GM21786 (cell line): ENCODE results near the gene DOCK9.

Experiments
- ATAC-seq: cut with Tn5 transposase; IDR thresholded peaks from one replicate; pipeline ENCODE4 v1.9.1; 2021; ENCODE audit not compliant: unreplicated experiment

Gene DOCK9

DNA sequence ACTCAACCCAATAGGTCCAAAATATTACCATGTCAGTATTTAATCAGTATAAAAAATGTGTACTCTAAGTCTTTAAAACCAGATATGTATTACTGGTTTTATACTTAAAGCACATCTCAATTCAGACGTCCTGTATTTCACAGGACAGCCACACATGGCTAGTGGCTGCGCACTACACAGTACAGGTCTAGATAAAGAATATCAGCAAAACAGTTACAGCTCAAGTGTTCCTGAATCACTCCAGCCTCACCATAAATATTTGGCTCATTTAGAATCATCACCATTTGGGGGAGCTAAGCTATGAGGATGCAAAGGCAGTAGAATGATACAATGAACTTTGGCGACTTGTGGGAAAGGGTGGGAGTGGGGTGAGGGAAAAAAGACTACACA, 89.0 kb downstream of the DOCK9 start:
- no peak for ATAC-seq

- ATAC-seq = no peak
These were observed 89.5 kb downstream of the DOCK9 start for GRCh38 chr13:98888222-98888889.

DNA sequence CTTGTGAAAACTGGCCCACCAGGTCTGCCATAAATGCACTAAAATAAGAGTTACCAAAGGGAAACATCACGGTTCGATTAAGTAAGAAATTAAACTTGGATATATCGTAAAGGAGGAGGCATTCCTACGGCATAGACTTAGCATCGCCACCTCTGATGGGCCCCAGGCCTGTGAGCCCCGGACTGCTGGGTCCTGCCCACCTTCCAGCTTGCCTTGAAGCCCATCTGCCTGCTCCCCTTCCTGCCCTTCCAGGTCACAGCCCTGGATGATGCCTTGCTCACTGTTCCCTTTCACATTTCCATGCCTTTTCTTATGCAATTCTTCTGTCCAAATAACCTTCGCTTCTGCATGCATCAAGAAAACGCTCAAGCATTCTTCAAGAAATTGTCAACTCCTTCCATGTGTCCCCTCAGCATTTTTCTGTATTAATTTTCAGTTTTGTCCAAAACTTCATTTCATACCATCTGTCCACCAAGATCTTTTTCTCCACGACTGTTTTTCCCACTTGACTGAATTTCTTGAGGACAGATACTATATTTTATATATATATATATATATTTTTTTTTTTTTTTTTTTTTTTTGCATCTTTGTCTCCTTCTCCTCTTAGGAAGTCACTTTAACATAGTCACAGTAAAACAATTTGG, 91.2 kb downstream of the DOCK9 start:
- ATAC-seq = no peak

GRCh38 chr13:98885600-98885999, 92.3 kb downstream of the DOCK9 start:
- ATAC-seq = no peak

GRCh38 chr13:98883998-98884397, 93.9 kb downstream of the DOCK9 start:
- no peak for ATAC-seq

DNA sequence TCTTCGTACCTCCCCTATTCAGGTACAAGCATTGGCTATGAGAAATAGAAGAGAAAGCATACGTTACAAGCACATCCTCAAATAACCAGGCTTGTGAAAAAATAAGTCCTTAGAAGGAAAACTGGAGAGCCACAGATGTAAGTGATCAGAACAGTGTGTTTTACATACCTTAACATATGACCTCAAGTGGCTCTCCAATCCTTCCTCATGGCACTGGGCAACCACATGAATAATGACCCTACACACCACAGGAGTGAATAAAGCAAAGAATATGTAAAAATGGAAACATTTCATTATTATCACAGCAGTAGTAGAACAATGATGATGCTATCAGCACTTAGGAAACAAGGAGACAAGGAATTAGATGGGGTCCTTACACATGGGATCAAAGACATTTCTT, 96.5 kb downstream of the DOCK9 start:
- ATAC-seq = no peak

DNA sequence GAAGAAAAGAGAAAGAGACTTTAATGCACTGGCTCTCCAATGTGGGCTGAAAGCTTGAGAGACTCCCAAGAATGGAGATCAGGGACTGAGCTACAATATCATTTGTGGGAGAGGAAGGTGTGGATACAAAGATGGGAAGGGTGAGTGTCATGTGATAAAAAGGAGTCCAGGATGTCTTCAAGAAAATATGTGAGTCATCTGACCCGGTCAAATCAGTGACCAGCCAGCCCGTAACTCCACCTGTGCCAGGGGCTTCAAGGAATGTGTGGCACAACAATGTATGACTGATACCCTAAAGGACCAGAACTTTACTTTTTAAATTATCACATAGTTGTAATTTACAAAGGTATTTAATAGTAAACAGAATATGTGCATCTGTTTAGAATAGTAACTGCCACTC, 97.2 kb downstream of the DOCK9 start:
- ATAC-seq = no peak

DNA sequence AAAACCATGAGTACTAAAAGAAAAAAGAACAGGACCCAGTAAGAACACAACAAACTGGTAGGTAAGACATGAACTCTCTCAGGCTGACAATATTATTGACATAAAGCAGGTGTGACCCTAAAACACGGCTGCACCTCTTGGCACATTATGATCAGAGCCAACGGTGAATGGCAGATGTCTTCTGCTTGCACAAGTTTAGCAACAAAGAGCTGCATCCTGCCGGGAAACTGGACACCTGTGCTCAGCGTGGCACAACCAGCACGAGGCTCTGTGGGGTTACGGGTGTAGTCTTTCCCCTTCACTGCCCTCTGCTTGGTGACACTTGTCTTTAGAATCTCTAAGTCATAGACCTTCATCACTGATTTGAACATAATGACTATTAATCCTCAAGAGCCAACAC, 97.9 kb downstream of the DOCK9 start:
- no peak for ATAC-seq

DNA sequence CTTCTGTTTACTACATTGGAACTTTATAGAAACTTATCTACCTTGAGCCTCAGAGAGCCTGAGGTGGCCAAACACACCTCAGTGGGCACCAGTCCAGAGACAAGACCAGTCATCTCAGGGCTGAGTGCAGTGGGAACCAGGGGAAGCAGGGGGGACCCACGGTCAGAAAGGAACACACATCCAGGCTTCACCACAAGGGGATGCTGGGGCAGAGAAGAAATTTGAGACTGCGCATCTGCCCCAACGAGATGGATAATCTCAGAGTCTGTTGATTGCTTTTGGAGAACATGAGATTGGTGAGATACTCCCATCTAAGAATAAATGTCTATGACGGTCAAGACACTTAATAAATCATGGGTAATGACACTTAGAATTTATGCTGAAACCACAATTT, 98.7 kb downstream of the DOCK9 start:
- ATAC-seq = no peak

GRCh38 chr13:98878486-98879126, 99.3 kb downstream of the DOCK9 start:
- no peak for ATAC-seq

- ATAC-seq = no peak
These were observed 99.9 kb downstream of the DOCK9 start for GRCh38 chr13:98877936-98878335.

DNA sequence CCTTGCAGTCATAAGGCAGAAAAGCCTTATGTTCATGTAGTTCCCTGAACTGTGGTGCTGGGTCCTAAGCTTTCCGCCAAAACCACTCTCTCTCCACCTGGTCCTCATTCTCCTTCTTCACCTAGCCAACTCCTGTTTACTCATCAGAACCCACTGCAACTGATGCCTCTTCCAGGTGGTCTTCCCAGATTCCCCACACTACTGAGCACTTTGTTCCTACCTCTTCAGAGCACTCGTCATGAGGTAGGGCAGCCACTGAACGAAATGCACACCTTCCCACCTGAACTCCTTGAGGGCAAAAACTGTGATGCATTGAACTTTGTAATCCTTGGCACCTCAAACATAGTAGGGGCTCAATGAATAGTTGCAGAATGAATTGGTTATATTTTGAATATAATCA, 100.4 kb downstream of the DOCK9 start:
- ATAC-seq = no peak

GRCh38 chr13:98875146-98875729, 102.6 kb downstream of the DOCK9 start:
- peak; percentile 84 for ATAC-seq

GRCh38 chr13:98874029-98874397, 103.9 kb downstream of the DOCK9 start:
- ATAC-seq = no peak

DNA sequence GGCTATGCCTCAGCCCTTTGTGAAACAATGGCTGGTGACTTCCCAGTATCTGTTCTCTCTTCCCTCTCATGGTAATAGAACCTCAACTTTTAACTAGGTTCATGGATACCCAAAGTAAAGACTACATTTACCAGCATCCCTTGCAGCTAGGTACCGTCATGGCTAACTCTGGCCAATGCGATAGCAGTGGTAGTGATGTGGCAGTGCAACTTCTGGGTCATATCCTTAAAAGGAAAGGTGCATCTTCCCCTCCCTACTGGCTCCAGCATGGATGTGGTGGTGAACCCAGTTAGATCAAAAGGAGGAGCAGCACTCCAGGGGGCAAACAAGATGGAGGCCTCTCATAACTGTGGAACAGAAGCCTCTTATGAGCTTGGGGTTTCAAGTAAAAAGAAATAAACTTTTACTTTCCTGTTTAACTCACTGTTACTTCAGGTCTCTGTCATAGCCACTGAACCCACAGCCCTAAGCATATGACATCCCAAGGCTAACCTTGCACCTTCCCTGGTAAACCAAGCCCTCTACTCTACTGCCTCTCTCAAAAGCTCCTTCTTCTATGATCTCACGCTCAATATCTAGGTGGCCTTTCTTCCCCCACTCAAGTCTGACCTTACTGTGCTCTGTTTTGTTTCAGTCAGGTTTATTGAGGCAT, 104.4 kb downstream of the DOCK9 start:
- ATAC-seq = no peak

DNA sequence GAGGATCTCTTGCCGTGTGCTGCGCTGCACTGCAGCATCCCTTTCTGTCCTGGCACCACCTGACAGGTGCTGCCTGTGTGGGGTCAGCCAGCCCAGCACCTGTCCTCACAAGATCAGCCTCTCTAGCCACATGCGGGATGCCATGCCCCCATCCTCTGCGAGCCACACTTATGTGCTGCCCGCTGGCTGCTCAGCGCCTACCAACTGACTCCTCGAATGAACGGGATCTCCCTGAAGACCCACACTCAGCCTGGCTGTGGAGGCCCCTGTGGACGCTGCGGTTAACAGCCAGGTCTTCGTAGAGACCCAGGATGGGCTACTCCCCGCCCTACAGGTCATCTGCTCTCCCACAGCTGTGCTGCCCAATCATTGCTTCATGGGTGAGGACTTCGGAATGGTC, 106.1 kb downstream of the DOCK9 start:
- ATAC-seq = no peak

GRCh38 chr13:98869408-98870090, 108.3 kb downstream of the DOCK9 start:
- no peak for ATAC-seq

GRCh38 chr13:98868932-98869331, 108.9 kb downstream of the DOCK9 start:
- no peak for ATAC-seq

- no peak for ATAC-seq
These were observed 111.0 kb downstream of the DOCK9 start for GRCh38 chr13:98866882-98867281.

DNA sequence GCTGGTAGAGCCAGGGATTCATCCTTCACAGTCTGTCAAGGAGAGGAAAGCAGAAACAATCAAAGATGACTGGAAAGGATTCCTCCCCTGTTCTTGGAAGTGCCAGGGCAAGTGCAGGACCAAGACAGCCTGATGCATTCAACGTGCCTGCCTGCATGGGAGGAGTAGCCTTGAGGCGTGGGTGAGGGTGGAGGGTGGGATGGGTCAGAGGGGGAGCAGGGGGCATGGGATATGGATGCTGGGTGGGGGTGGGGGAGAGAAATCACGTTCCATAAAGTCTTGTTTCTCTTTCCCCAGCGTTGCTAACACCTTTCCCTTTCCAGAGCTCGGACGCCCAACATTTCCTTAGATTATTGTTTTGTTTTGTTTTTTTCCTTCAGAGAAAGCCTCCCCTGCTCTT, 117.4 kb downstream of the DOCK9 start:
- no peak for ATAC-seq

GRCh38 chr13:98858191-98858590, 119.7 kb downstream of the DOCK9 start:
- ATAC-seq = no peak
